Measurements from ENCODE around the gene DBX1.
"Not testable (repeated sequence)": the region's sequence is repeated elsewhere in the genome, so short reads cannot be mapped to it uniquely, and the experiment has no call there.

Gene DBX1, protein sequence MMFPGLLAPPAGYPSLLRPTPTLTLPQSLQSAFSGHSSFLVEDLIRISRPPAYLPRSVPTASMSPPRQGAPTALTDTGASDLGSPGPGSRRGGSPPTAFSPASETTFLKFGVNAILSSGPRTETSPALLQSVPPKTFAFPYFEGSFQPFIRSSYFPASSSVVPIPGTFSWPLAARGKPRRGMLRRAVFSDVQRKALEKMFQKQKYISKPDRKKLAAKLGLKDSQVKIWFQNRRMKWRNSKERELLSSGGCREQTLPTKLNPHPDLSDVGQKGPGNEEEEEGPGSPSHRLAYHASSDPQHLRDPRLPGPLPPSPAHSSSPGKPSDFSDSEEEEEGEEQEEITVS

DNA sequence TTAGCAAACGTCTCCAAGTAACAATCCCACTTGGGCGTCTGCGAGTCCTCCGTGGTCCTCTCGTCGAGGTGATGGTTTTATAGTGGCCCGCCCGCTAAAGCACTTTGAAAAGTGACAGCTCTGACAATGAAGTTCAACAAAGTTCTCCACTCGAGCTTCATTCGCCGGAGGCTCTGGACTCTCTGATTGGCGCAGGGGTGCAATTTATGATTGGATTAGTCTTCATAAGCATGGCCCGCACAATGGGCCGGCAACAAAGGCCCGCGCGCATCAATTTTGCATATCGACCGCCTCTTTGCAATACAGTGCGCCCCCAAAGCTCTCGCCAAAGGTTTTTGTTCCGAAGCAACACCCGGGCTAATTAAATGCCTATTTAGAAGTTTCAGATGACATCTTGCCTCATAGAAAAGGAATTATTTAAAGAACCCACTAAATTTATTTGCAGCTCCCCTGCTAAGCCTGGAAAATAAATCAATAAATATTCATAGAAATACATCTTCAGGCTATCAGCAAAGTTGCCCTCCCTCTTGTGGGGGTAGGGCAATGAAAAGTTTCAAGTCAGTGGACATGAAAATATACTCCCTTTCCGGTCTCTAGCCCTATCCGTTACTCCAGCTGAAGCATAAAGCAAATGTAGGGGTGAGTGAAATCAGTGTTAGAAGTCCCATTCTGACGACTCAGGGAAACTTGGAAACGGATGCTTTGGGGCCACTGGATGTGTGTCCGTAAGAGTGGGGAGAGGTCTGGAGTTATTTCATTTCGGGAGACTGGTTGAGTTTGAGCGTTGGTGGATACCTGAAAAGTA lies at the start of gene DBX1:
DBX1 (minus strand) TSS at position 51 of the 805 bp plus-strand sequence. CDS start 151 bp downstream, outside the sequence.
- DNase-seq (ENCODE audit: low read depth in 2 of 3, low spot score in 2 of 3): no peak

DNA sequence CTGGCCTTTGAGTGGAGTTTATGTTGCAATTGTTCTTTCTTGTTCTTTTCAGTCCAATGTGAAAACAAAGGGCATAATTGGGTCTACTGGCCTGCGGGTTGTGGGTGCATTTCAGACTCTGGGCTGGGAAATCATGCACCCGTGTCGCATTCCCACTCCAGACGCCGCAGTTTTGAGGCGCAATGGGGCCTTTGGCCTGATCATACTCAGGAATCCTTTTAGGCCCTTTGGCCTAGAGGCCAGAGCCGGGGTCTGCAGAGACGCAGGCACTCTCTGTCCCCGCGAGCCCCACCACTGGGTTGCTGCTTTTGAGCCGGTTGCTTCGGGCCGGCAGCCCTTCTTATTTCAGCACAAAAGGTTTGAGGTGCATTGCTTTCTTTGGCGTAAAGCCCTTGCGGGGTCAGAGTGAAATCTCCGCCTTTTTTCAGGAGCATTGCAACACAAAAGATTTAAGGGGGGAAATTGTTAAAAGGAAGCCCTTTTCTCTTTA lies 48.4 kb upstream of the DBX1 start:
- DNase-seq (ENCODE audit: low read depth in 2 of 3, low spot score in 2 of 3): no peak

DNA sequence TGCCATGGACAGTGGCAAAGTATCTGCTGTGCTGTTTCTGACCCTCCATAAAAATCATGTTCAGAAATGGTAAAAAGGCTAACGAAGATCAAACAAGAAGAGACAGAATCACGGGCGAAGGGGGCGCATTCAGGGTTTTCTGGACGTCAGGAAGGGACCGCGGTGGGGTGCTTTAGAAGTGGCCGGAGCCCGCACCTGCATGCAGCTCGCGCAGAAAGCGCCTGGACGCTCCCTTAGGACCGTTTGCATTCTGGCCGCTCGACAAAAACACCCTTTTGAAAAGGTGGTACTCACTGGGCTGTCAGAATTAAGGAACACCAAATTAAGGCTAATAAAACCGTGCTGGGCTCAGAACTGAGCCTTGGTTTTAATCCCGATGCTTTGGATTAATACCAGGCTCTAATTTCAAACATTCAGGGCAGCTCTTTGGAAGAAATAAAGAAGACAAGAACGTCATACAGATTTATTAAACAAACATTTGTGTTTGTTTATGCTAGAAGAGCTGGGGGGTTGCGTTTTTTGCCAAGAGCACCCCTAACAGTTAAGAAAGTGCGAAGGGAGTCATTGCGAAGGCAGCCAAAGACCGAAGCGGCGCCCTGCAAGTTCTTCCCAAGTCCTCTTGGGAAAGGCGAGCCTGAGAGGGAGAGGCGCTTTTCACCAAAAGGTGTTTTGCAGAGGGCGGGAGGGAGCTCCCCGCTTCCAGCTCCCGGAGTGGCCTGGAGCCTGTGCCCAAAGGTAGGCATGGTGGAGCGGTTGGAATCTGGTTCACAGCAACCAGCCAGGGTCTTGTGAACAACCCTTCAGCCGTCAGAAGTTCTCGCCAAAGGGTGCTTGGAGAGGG lies 47.7 kb upstream of the DBX1 start:
- DNase-seq (ENCODE audit: low read depth in 2 of 3, low spot score in 2 of 3): no peak

DNA sequence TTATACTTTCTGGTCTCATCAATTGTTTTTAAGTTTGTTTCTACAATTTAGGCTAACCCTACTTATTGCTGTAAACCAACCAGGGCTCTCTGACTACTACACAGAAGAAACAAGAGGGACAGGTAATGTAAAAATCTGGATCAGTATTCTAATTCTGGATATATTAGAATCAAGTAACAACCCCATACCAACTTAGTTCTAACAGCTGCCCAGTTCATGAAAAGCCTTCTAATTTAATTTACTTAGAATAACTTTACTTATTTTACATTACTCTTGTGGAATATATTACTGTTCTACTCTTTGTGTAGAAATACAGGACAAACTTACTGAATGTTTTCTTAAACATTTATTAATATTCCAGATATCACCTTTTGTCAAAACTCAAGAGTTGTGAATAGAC lies 45.5 kb upstream of the DBX1 start:
- DNase-seq (ENCODE audit: low read depth in 2 of 3, low spot score in 2 of 3): no peak

DNA sequence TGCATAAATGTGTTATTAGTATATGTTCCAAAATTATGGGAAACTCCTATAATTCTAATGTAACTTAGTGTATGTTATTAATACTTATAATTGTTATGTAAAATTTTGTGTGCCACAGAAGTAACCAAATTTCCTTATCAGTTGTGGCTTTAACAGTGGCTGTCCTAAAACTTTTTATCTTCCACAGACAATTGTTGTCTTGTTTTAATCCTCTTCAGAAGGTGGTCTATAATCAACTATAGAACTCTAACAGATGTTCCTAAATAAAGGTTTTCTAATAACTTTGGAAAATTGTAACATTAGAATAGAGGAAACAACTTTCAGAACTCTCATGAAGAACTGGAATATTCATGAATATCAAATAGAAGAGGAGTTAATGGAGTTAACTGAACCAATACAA lies 44.4 kb upstream of the DBX1 start:
- DNase-seq (ENCODE audit: low read depth in 2 of 3, low spot score in 2 of 3): no peak

DNA sequence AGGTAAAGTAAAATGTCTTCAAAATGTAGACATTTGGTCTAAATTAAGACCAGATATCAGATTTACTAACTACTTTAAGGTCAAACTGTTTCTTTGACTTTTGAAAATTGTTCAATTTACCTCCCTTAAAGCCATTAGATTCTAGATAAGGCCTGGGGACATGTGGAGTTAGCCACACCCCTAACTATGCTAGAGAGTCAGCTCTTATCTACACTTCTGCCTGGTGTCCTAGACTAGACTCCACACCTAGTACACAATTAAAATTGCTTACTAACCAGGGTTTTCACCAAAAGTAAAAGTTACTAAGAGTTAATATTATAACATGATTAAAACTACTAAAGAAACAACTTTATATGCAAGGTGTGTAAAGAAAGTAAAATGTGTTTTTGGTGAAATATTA lies 43.6 kb upstream of the DBX1 start:
- no peak for DNase-seq (ENCODE audit: low read depth in 2 of 3, low spot score in 2 of 3)

DNA sequence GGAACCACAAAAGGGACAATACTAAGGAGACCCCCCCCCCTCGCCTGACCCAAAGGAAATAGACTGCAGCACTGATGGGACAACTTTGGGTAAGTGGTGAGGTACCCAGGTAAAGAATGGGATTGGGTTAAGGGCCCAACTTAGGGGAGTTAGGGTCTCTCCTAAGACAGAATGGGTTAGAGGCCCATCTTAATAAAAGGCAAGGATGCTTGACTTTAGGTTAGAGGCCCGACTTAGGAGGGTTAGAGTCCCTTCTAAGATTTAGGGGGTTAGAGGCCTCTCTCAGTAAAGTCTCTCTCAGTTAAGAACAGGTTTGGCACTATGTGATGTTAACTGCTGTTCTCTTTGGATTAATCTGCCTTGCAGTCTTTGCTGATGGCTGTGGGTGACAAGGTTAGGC lies 41.0 kb upstream of the DBX1 start:
- DNase-seq (ENCODE audit: low read depth in 2 of 3, low spot score in 2 of 3): no peak

DNA sequence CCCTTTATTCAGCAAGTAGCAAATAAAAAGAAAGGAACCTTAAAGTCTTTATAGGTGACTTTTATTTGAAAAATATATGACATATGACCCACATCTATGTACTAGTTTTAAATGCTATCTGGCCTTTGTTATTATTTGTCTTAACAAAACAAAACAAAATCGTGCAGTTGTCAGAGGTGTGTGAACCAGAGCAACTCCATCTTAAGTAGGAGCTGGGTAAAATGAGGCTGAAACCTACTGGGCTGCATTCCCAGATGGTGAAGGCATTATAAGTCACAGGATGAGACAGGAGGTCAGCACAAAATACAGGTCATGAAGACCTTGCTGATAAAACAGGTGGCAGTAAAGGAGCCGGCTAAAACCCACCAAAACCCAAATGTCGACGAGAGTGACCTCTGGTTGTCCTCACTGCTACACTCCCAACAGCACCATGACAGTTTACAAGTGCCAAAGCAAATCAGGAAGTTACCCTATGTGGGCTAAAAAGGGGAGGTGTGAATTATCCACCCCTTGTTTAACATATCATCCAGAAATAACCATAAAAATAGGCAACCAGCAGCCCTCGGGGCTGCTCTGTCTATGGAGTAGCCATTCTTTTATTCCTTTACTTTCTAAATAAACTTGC lies 40.2 kb upstream of the DBX1 start:
- not testable (repeated sequence) for DNase-seq (ENCODE audit: low read depth in 2 of 3, low spot score in 2 of 3)

DNA sequence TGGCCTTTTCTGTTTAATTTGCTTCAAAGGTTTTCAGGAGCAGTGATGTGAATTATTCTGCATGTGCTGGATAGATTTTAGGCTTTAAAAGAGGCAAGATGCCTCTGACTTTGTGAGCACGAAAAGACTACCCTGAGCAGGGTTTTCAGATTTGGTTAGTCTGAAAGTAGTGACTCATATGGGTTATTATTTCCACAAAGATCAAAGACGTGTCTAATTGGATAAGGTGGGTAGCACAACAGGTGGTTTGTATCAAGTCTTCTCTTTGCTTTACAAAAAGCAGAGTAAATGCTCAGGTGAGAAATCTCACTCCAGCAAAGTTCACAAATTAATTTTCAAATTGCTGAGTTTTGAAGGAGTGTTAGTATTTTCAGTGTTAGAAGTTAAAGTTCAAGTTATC lies 37.6 kb upstream of the DBX1 start:
- DNase-seq (ENCODE audit: low read depth in 2 of 3, low spot score in 2 of 3): no peak

DNA sequence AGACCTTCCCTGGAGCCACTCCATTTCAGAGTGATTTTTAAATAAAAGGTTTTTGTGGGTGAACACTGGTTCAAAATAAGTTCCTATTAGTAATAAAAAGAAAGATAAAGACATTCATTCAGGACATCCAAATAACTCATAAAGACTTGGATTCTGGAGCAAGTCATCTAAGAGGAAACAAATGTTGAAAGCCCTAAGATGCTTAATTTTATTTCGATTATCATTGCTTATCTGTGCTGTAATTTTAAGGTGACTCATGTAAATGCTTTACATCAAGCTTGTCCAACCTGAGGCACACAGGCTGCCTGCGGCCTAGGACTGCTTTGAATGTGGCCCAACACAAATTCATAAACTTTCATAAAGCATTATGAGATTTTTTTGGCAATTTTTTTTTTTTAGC lies 34.2 kb upstream of the DBX1 start:
- DNase-seq (ENCODE audit: low read depth in 2 of 3, low spot score in 2 of 3): no peak

DNA sequence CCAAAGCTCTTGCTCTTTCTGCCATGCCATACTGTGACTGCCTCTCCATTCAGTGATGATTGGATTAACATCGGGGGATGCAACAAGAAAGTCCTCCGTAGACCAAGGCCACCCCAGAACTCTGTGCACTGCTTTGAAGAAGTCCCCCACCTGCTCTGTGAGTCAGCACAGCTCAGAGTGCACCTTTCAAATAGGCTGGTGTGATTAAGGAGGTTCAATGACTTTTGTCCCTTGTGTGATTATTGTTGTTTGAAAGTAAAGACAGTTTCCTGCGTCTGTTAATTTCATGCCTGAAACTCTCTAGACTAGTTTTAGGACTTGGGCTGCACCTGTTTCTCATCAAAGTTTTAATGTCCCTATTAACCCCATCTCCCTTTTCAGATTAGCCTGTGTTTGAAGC lies 33.0 kb upstream of the DBX1 start:
- DNase-seq (ENCODE audit: low read depth in 2 of 3, low spot score in 2 of 3): no peak

DNA sequence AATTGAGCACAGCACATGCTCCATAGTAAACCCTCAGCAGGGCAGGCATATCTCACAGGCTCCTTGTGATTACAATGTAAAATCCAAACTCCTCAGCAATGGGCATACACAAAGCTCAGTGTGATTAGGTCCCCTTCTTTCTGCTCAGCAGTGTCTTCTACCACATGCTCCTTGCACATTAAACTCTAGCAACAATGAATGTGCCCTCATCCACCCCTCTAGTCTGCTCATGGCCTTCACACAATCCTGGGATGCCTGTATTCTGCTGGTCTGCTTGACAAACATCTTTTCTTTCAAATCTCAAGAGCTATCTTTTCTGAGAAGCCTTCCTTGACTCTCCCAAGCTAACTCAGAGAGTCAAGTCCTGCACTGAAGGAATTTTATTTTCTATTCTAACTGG lies 32.4 kb upstream of the DBX1 start:
- no peak for DNase-seq (ENCODE audit: low read depth in 2 of 3, low spot score in 2 of 3)

DNA sequence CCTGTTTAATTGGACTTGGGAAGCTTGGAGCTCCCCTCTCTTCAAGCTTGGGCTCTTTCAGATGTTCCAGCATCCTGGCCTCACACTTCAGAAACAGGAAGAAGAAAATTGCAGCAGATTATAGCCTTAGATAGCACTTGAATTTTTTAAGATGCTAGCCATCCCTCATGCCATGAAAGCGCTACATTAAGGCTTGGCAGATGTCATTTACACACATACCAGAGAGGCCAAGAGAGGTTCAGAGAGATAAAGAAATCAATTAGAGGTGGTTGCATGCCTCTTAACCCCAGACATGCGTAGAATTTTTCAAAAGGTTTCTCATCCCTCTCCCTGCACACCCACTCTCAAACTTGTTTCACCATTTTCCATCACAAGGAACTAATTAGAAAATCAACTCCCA lies 31.9 kb upstream of the DBX1 start:
- no peak for DNase-seq (ENCODE audit: low read depth in 2 of 3, low spot score in 2 of 3)

DNA sequence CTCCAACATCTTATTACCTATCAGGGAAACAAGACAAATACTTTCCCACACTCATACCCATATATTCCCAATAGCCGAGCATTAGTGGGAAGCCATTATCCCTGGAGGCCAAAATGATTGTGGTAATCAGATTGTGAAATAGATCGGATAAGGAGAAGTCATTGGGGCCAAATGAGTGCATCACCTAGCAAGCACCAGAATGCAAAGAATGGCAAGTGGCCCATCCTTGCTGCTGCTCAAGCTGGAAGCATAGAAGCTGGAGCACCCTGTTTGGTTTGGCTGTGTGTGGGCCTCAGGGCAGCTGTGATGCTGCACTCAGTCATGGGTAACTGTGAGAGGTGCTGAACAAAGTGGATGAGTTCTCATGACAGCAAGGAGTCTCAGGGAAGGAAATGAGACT lies 18.7 kb upstream of the DBX1 start:
- DNase-seq (ENCODE audit: low read depth in 2 of 3, low spot score in 2 of 3): no peak

DNA sequence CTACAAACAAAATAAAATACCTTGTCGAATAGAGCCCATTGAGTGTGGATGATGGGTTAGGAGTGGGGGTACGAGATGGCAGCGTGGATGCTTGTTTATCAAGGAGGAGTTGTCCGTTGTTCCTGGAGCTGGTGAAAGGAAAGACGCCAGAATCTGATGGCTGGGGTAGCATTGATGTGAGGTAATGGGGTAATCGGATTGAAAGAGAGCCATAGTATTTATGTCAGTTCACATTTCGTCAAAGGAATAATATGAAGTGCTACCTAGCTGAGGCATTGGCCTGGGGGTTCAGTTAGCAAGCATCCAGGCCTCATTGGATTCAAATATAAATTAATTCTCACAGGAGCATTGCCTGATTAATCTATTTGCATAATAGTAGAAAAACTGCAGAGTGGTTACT lies 16.9 kb upstream of the DBX1 start:
- no peak for DNase-seq (ENCODE audit: low read depth in 2 of 3, low spot score in 2 of 3)

DNA sequence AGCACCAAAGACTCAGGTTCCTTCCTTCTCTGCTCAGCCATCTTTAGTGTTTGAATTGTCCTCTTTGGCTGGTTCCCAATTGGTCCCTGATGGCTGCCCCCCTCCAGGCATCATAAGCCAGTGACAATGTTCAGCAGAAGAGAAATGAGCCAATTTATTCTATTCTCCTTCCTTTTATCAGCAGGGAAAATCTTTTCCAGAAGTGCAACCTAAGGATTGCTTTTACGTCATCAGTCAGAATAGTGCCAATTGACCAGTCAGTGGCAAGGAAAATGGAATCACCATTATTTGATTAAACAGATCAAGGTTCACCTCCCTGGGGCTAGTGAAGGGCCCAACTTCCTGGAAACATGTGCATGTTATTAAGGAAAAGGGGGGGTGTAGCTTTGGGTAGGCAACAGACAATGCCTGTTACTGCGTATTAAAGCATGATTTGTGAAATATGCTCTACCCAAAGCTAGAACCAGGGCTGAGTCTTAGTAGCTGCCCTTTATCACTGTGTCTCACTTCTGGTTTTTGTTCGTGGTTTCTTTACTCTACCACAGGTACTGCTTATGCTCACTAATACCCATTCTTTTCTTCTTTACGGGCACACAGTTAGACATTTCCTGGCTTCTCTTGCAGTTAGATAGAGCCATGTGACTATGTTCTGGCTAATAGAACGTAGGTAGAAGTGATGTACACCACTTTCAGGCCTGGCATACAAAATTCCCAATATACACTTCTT lies 12.6 kb upstream of the DBX1 start:
- DNase-seq (ENCODE audit: low read depth in 2 of 3, low spot score in 2 of 3): no peak

DNA sequence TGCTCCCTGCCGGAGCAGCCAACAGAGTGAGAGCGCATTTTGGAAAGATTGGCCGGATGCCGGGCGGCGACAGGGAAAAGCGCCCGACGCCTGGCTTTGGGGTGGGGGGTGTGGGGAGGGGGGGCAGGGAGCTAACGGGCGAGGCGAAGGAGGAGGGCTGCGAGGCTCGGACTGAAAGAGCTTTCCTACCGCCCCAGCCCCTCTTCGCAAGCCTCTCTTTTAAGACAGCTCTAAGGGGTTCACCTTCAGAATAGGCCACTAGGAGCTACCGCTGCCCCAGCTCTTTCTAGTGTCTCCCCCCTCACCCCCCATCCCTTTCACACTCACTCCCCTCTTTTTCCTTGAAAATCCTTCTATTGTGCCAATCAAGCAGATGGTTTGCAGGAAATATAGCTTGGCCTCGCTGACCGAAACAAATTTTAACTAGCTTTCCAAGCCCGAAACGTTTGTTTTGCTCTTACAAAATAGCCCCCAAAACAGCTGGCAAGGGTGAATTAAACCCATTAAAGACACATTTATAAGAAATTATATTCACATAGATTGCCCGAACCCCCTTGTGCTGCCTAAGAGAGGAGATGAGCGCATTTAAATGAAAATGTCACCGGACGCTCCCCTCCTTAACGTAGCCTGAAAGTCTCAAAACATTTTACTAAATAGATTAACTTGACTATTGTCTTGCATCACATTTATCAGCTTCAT lies 3.7 kb upstream of the DBX1 start:
- DNase-seq (ENCODE audit: low read depth in 2 of 3, low spot score in 2 of 3): no peak

DNA sequence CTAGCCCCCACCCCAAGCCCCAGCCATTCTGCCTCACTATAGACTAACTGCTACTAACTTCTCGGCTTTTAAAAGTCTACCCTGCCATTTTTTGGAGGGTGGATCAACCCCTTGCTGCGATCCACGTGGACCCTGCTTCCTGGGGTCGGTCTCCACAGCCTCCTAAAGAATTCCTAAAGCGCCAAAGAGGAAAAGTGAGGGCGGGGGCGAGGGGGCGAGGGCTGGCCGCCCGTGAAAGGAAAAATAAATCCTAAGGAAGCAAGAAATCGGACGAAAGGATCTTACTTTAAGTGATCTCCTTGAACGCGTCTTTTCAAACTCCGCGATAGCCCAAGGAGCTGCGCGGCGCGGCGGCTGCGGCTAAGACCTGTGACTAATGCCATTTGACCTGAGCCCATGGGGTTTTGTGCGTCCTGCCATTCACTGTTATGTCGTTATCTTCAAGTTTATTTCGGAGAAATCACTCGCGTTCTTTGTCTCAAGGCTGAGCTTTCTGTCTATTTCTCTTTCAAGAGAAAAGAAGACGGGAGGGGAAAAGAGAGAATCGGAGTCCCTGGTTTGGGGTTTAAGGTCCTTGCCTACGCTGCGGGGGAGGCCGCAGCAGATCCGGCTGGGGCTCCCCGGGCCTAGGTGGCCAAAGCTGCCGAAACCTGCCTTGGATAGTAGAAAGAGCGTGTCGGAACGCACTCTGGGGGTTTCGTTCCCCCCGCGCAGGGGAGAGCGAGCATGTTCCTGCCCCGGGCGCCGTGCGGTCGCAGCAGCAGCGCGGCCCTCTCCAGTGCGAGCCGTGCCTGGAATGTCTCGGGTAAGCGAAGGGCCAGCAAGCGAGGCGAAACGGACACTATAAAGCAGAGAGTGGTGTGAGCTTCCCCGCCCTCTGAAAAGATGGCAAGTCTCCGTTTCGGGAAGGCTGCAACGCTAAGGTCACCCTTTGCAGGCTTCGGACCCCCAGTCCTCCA lies 2.8 kb upstream of the DBX1 start:
- DNase-seq (ENCODE audit: low read depth in 2 of 3, low spot score in 2 of 3): no peak

All from activated CD8-positive, alpha-beta memory T cell treated with anti-CD3 and anti-CD28 coated beads for 48 hours (primary cell).